Inferior parietal cortex (tissue), 1 donor: ENCODE data around the gene KRTAP5-1.
A peak's percentile ranks its signal among the peaks of the same experiment; 100 is the strongest.

Experiments
- DNase-seq: peaks from one replicate; pipeline ENCODE4 v3.0.0-alpha.2; 2016; ENCODE audit errors: extremely low spot score

Gene KRTAP5-1

GRCh38 chr11:1572197-1573076 lies 12.6 kb downstream of the KRTAP5-1 start, which contains the start of gene DUSP8:
DUSP8 (minus strand) TSS chr11:1572271; CDS start chr11:1565826, 6,445 bp downstream.
- peak; percentile 89 for DNase-seq

GRCh38 chr11:1571760-1572196 lies 13.3 kb downstream of the KRTAP5-1 start:
- DNase-seq: no peak

GRCh38 chr11:1570896-1571759 lies 14.0 kb downstream of the KRTAP5-1 start:
- DNase-seq: no peak

GRCh38 chr11:1570531-1570895 lies 14.6 kb downstream of the KRTAP5-1 start:
- no peak for DNase-seq

GRCh38 chr11:1570001-1570453 lies 15.1 kb downstream of the KRTAP5-1 start:
- DNase-seq: no peak

GRCh38 chr11:1569251-1569780 lies 15.8 kb downstream of the KRTAP5-1 start:
- DNase-seq: no peak

- DNase-seq: no peak
Measured at GRCh38 chr11:1568441-1568911, 16.6 kb downstream of the KRTAP5-1 start.

GRCh38 chr11:1567721-1568100 lies 17.4 kb downstream of the KRTAP5-1 start:
- no peak for DNase-seq

GRCh38 chr11:1567052-1567720 lies 17.9 kb downstream of the KRTAP5-1 start:
- DNase-seq: no peak

- DNase-seq: no peak
Measured at GRCh38 chr11:1566381-1567051, 18.6 kb downstream of the KRTAP5-1 start.

GRCh38 chr11:1565904-1566247 lies 19.2 kb downstream of the KRTAP5-1 start:
- no peak for DNase-seq

- DNase-seq: no peak
Measured at GRCh38 chr11:1565173-1565903, 19.7 kb downstream of the KRTAP5-1 start.

- no peak for DNase-seq
Measured at GRCh38 chr11:1564535-1565172, 20.4 kb downstream of the KRTAP5-1 start.

- DNase-seq: no peak
Measured at GRCh38 chr11:1563697-1564534, 21.2 kb downstream of the KRTAP5-1 start.

- DNase-seq: no peak
Measured at GRCh38 chr11:1563149-1563638, 21.9 kb downstream of the KRTAP5-1 start.

- no peak for DNase-seq
Measured at GRCh38 chr11:1562469-1563148, 22.5 kb downstream of the KRTAP5-1 start.

- DNase-seq: no peak
Measured at GRCh38 chr11:1561955-1562354, 23.1 kb downstream of the KRTAP5-1 start.

GRCh38 chr11:1561266-1561665 lies 23.8 kb downstream of the KRTAP5-1 start:
- no peak for DNase-seq
